ENCODE data around the gene NXN. TPM values are rescaled to one million over a fixed set of nuclear protein-coding genes. Genes with fewer than 3 reads are reported as not detected.
A peak's percentile ranks its signal among the peaks of the same experiment; 100 is the strongest.
"Not testable (repeated sequence)": the region's sequence is repeated elsewhere in the genome, so short reads cannot be mapped to it uniquely, and the experiment has no call there.

NXN gene
- total RNA-seq, 1 experiment from 2014 or later = 20.8 TPM

DNA sequence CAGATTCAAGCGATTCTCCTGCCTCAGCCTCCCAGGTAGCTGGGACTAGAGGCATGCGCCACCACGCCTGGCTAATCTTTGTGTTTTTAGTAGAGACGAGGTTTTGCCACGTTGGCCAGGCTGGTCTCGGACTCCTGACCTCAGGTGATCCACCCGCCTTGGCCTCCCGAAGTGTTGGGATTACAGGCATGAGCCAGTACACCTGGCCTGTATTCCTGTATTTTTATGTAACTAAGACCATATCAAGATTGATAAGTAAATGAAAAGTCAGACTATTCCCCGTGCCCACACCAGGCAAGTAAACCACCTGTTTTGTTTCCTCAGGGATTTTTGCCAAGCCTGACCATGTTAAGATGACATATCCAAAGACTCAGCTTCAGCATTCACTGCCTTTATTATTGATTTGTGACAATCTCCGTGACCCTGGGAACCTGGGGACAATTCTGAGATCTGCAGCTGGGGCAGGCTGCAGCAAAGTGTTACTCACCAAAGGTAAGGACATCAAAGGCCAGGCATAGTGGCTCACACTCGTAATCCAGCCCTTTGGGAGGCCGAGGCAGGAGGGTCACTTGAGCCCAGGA, 191.8 kb downstream of the NXN start:
- ChIA-PET POLR2A (ENCODE audit: unreplicated experiment) (no interaction called here), CTCF (no interaction called here)
- TF ChIP-seq EZH2phosphoT487 (IDR thresholded peaks at IDR 0.05; ENCODE audit: borderline replicate concordance, low read length) = no peak
- no peak for TF ChIP-seq EZH2 (IDR thresholded peaks at IDR 0.05; ENCODE audit: low read length, unreplicated experiment)
- TF ChIP-seq, protein P1, sequence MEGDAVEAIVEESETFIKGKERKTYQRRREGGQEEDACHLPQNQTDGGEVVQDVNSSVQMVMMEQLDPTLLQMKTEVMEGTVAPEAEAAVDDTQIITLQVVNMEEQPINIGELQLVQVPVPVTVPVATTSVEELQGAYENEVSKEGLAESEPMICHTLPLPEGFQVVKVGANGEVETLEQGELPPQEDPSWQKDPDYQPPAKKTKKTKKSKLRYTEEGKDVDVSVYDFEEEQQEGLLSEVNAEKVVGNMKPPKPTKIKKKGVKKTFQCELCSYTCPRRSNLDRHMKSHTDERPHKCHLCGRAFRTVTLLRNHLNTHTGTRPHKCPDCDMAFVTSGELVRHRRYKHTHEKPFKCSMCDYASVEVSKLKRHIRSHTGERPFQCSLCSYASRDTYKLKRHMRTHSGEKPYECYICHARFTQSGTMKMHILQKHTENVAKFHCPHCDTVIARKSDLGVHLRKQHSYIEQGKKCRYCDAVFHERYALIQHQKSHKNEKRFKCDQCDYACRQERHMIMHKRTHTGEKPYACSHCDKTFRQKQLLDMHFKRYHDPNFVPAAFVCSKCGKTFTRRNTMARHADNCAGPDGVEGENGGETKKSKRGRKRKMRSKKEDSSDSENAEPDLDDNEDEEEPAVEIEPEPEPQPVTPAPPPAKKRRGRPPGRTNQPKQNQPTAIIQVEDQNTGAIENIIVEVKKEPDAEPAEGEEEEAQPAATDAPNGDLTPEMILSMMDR (conservative IDR thresholded peaks at IDR 0.05; ENCODE audit: low read depth, low read length) = no peak
- Histone ChIP-seq H3K4me2 (ENCODE audit: low read length) (no peak overlapping the region), H3K27me3 (ENCODE audit: low read length) (no peaks in the 10 kb centered on the region), H3K36me3 (ENCODE audit: low read depth, low read length) (peaks cover 3% of the 10 kb centered on the region; the same call in 1 of the 2 replicates), H3K79me2 (ENCODE audit: low read length) (peaks cover 32% of the 10 kb centered on the region), H3K27ac (ENCODE audit: low read length) (no peak overlapping the region), H4K20me1 (ENCODE audit: low read length) (0 out of 2 replicates have a peak, but pooled peaks cover 4% of the 10 kb centered on the region), H2AFZ (ENCODE audit: low read length) (no peak overlapping the region), H3K9ac (ENCODE audit: low read length) (no peak overlapping the region), H3F3A (ENCODE audit: low read length, unreplicated experiment) (no peaks in the 10 kb centered on the region), H3K9me2 (replicated peaks; ENCODE audit: low read length) (no peaks in the 10 kb centered on the region), H3K4me1 (ENCODE audit: insufficient read depth, low read length) (peaks cover 12% of the 10 kb centered on the region; the same call in 1 of the 2 replicates), H3K9me3 (ENCODE audit: low read length) (no peaks in the 10 kb centered on the region), H3K4me3 (ENCODE audit: low read length) (no peak overlapping the region)
- ATAC-seq (no peak), DNase-seq (no peak)
- no TSS peak for BruUV-seq (replicated peaks)
- intact Hi-C loops (cut with micrococcal nuclease) = no loop called here

DNA sequence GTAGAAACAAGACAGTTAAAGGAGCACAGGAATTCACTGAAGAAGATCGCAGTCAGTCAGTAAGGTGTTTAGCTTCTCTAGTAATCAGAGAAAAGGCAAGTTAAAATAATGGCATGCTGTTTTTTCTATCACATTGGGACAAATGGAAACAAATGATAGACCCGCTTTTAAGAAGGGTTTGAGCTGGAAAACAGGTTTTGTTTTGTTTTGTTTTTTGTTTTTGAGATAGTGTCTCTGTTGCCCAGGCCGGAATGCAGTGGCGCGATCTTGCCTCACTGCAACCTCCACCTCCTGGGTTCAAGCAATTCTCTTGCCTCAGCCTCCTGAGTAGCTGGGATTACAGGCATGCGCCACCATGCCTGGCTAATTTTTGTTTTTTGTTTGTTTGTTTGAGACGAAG, 193.7 kb downstream of the NXN start:
- H3K36me3 ChIP-seq (ENCODE audit: low read depth, low read length); CTCF ChIA-PET; H3K4me3 ChIP-seq (ENCODE audit: low read length); H3K27ac ChIP-seq (ENCODE audit: low read length); H4K20me1 ChIP-seq (ENCODE audit: low read length); H3F3A ChIP-seq (ENCODE audit: low read length, unreplicated experiment); H3K9me2 ChIP-seq (replicated peaks; ENCODE audit: low read length); DNase-seq; POLR2A ChIA-PET (ENCODE audit: unreplicated experiment); ATAC-seq; H3K9ac ChIP-seq (ENCODE audit: low read length); intact Hi-C loops (cut with micrococcal nuclease); H3K27me3 ChIP-seq (ENCODE audit: low read length); H3K4me2 ChIP-seq (ENCODE audit: low read length); H2AFZ ChIP-seq (ENCODE audit: low read length); BruUV-seq (replicated peaks); H3K9me3 ChIP-seq (ENCODE audit: low read length): not testable (repeated sequence)
- peaks cover 12% of the 10 kb centered on the region; the same call in 1 of the 2 replicates for H3K4me1 ChIP-seq (ENCODE audit: insufficient read depth, low read length)
- H3K79me2 ChIP-seq (ENCODE audit: low read length) = peaks cover 51% of the 10 kb centered on the region

DNA sequence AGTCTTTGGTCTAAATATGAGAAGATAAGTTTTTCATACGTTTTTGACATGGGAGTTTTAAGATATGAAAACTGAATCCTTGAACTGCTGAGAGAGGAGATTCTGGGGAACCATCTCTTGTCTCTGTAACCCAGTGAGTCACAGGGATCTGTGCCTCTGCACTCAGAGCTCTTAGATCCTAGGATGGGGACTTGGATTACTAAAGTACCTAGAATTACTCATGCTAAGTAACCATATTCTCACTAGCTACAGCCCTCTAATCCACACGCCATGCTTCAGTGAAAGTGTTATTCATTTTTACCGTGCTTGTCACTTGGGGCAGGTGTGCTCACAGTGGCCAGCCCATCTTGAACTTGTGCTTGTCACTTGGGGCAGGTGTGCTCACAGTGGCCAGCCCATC, 195.4 kb downstream of the NXN start:
- Histone ChIP-seq H3K79me2 (ENCODE audit: low read length) (peaks cover 66% of the 10 kb centered on the region), H3K27ac (ENCODE audit: low read length) (no peak overlapping the region), H3K4me1 (ENCODE audit: insufficient read depth, low read length) (peaks cover 12% of the 10 kb centered on the region; the same call in 1 of the 2 replicates), H3K4me3 (ENCODE audit: low read length) (peak overlapping the region; percentile 89), H3K4me2 (ENCODE audit: low read length) (peak overlapping the region; percentile 97), H3K27me3 (ENCODE audit: low read length) (no peaks in the 10 kb centered on the region), H3K36me3 (ENCODE audit: low read depth, low read length) (0 out of 2 replicates have a peak, but pooled peaks cover 3% of the 10 kb centered on the region), H3K9me2 (replicated peaks; ENCODE audit: low read length) (no peaks in the 10 kb centered on the region), H4K20me1 (ENCODE audit: low read length) (0 out of 2 replicates have a peak, but pooled peaks cover 4% of the 10 kb centered on the region), H3K9me3 (ENCODE audit: low read length) (no peaks in the 10 kb centered on the region), H2AFZ (ENCODE audit: low read length) (no peak overlapping the region), H3F3A (ENCODE audit: low read length, unreplicated experiment) (no peaks in the 10 kb centered on the region), H3K9ac (ENCODE audit: low read length) (no peak overlapping the region)
- TF ChIP-seq EZH2 (IDR thresholded peaks at IDR 0.05; ENCODE audit: low read length, unreplicated experiment) (no peak), EZH2phosphoT487 (IDR thresholded peaks at IDR 0.05; ENCODE audit: borderline replicate concordance, low read length) (no peak)
- TF ChIP-seq, protein P1 (conservative IDR thresholded peaks at IDR 0.05; ENCODE audit: low read depth, low read length) = no peak
- ChIA-PET POLR2A (ENCODE audit: unreplicated experiment) (no interaction called here), CTCF (interaction anchor here (0.6 kb wide), 1 partner anchor 196 kb away, joined by 3 read pairs; no protein-coding TSS in a partner anchor)
- no peak for ATAC-seq
- no TSS peak for BruUV-seq (replicated peaks)
- intact Hi-C loops (cut with micrococcal nuclease) = no loop called here
- DNase-seq = peak; percentile 5
